Small intestine (tissue), 7 donors: ENCODE results near the gene BMI1. TPM values are rescaled to one million over a fixed set of nuclear protein-coding genes. Genes with fewer than 3 reads are reported as not detected.

Experiments
- DNase-seq, 2 donors: peaks; one replicate each; pipeline versions ENCODE4 v3.0.0 to v3.0.0-alpha.2; 2013
- FAIRE-seq: peaks from 2 replicates; lab custom pipeline; 2012; peaks lifted over from hg19 to GRCh38; lab: Jason Lieb, UNC
- H3K27ac ChIP-seq, 3 donors: one replicate each; pipeline ENCODE4 v1.5.1; 2013; ENCODE audit warnings: low read length in 2 of 3, mild to moderate bottlenecking in 2 of 3, control low read depth in 1 of 3, inconsistent platforms in 1 of 3, low read depth in 1 of 3, moderate library complexity in 1 of 3
- H3K27me3 ChIP-seq, 3 donors: one replicate each; pipeline ENCODE4 v1.6.1; 2013; ENCODE audit warnings: low read length in 3 of 3, inconsistent platforms in 1 of 3; ENCODE audit not compliant: control insufficient read depth in 3 of 3, insufficient read depth in 3 of 3
- H3K36me3 ChIP-seq, 3 donors: one replicate each; pipeline ENCODE4 v1.6.1; 2013; ENCODE audit warnings: low read length in 3 of 3, inconsistent platforms in 1 of 3, low read depth in 1 of 3, mild to moderate bottlenecking in 1 of 3, moderate library complexity in 1 of 3; ENCODE audit not compliant: control insufficient read depth in 3 of 3, insufficient read depth in 2 of 3
- H3K4me1 ChIP-seq, 3 donors: one replicate each; pipeline ENCODE4 v1.6.1; 2013; ENCODE audit warnings: low read length in 2 of 3, inconsistent platforms in 1 of 3, low read depth in 1 of 3, mild to moderate bottlenecking in 1 of 3, moderate library complexity in 1 of 3; ENCODE audit not compliant: control insufficient read depth in 3 of 3, insufficient read depth in 2 of 3
- H3K4me3 ChIP-seq, 3 donors: one replicate each; pipeline ENCODE4 v1.5.1; 2013; ENCODE audit warnings: low read length in 3 of 3, control low read depth in 1 of 3, inconsistent platforms in 1 of 3, low read depth in 1 of 3, mild to moderate bottlenecking in 1 of 3, moderate library complexity in 1 of 3
- H3K9me3 ChIP-seq, 2 donors: one replicate each; pipeline ENCODE4 v1.6.1; 2013; ENCODE audit warnings: low read depth in 1 of 2, low read length in 1 of 2; ENCODE audit not compliant: control insufficient read depth in 2 of 2, insufficient read depth in 1 of 2
- WGBS, 3 donors: extraction: QIAGEN DNeasy Blood & Tissue Kit; methylation state at CpG; one replicate each; pipeline ENCODE4 v1.1.7; 2013; 5-methylcytosine and 5-hydroxymethylcytosine counted together
- polyA plus RNA-seq, 4 donors: library from polyadenylated mRNA; stranded (reverse) in 3 of 4; unstranded in 1 of 4; fragments of 200-250 nt in 3 of 4; fragments of 120-200 nt in 1 of 4; gene quantifications; one replicate each; pipeline versions ENCODE4 v1.2.1 to v1.2.3, GENCODE V29; 2013
- donor health status: healthy with polysubstance abuse.
- donor health status: control.
- donor health status: control.
- donor health status: Bipolar disorder and iron deficiency.
- donor health status: healthy.

BMI1 gene
- polyA plus RNA-seq, 4 donors = 10.3 to 31.4 (median 19.6) TPM

- H3K27ac ChIP-seq = no peak overlapping the region
- H3K27me3 ChIP-seq = no peaks in the 10 kb centered on the region
- H3K9me3 ChIP-seq = no peaks in the 10 kb centered on the region
- no peaks in the 10 kb centered on the region for H3K36me3 ChIP-seq
- H3K4me3 ChIP-seq = no peak overlapping the region
- 89 to 95% (median 92%) methylated on average over 5 of the region's 5 CpGs for WGBS, 3 donors
- DNase-seq (no peak), FAIRE-seq (no peak)
- H3K4me1 ChIP-seq = no peaks in the 10 kb centered on the region
These were observed 43.7 kb downstream of the BMI1 start for GRCh38 chr10:22364407-22365140.

GRCh38 chr10:22365233-22365632 is 44.3 kb downstream of the BMI1 start:
- no peak for FAIRE-seq
- no peak for DNase-seq
- H3K9me3 ChIP-seq = no peaks in the 10 kb centered on the region
- 86 to 95% (median 94%) methylated on average over 1 of the region's 1 CpG for WGBS, 3 donors
- H3K27me3 ChIP-seq = no peaks in the 10 kb centered on the region
- no peaks in the 10 kb centered on the region for H3K36me3 ChIP-seq
- no peaks in the 10 kb centered on the region for H3K4me1 ChIP-seq
- no peak overlapping the region for H3K4me3 ChIP-seq
- no peak overlapping the region for H3K27ac ChIP-seq

- H3K36me3 ChIP-seq = no peaks in the 10 kb centered on the region
- FAIRE-seq = no peak
- H3K4me3 ChIP-seq = no peak overlapping the region
- H3K4me1 ChIP-seq = no peaks in the 10 kb centered on the region
- no peak overlapping the region for H3K27ac ChIP-seq
- DNase-seq = no peak
- 88 to 91% (median 88%) methylated on average over 4 of the region's 4 CpGs for WGBS, 3 donors
- no peaks in the 10 kb centered on the region for H3K27me3 ChIP-seq
- no peaks in the 10 kb centered on the region for H3K9me3 ChIP-seq
These were observed 44.9 kb downstream of the BMI1 start for GRCh38 chr10:22365644-22366434.

GRCh38 chr10:22366435-22366703 is 45.5 kb downstream of the BMI1 start:
- H3K27ac ChIP-seq = no peak overlapping the region
- no peaks in the 10 kb centered on the region for H3K27me3 ChIP-seq
- no peaks in the 10 kb centered on the region for H3K4me1 ChIP-seq
- H3K36me3 ChIP-seq = no peaks in the 10 kb centered on the region
- no peak for FAIRE-seq
- no peaks in the 10 kb centered on the region for H3K9me3 ChIP-seq
- no peak for DNase-seq
- H3K4me3 ChIP-seq = no peak overlapping the region

GRCh38 chr10:22366771-22367170 is 45.9 kb downstream of the BMI1 start:
- Histone ChIP-seq H3K4me1 (no peaks in the 10 kb centered on the region), H3K9me3 (no peaks in the 10 kb centered on the region), H3K4me3 (no peak overlapping the region), H3K27ac (no peak overlapping the region), H3K27me3 (no peaks in the 10 kb centered on the region), H3K36me3 (no peaks in the 10 kb centered on the region)
- DNase-seq = peak in 1 of 2 donors; percentile 35
- WGBS, 3 donors = 13 to 52% (median 42%) methylated on average over 2 of the region's 2 CpGs
- FAIRE-seq = no peak

GRCh38 chr10:22367471-22367870 is 46.6 kb downstream of the BMI1 start:
- Histone ChIP-seq H3K36me3 (no peaks in the 10 kb centered on the region), H3K27ac (no peak overlapping the region), H3K4me3 (no peak overlapping the region), H3K4me1 (no peaks in the 10 kb centered on the region), H3K27me3 (no peaks in the 10 kb centered on the region), H3K9me3 (no peaks in the 10 kb centered on the region)
- DNase-seq (no peak), FAIRE-seq (peak; percentile 10)
- WGBS, 3 donors = 51 to 75% (median 64%) methylated on average over 1 of the region's 1 CpG

GRCh38 chr10:22368402-22368801 is 47.5 kb downstream of the BMI1 start:
- 88 to 96% (median 88%) methylated on average over 4 of the region's 4 CpGs for WGBS, 3 donors

GRCh38 chr10:22368981-22369380 is 48.1 kb downstream of the BMI1 start:
- 38 to 72% (median 43%) methylated on average over 2 of the region's 2 CpGs for WGBS, 3 donors
- Histone ChIP-seq H3K4me3 (no peak overlapping the region), H3K4me1 (no peaks in the 10 kb centered on the region), H3K27me3 (no peaks in the 10 kb centered on the region), H3K27ac (no peak overlapping the region), H3K36me3 (no peaks in the 10 kb centered on the region), H3K9me3 (no peaks in the 10 kb centered on the region)
- DNase-seq (no peak), FAIRE-seq (no peak)

More at GRCh38 chr10:22368402-22368801, 47.5 kb downstream of the BMI1 start:
- Histone ChIP-seq H3K27ac (no peak overlapping the region), H3K36me3 (no peaks in the 10 kb centered on the region), H3K9me3 (no peaks in the 10 kb centered on the region), H3K4me1 (no peaks in the 10 kb centered on the region), H3K4me3 (no peak overlapping the region), H3K27me3 (no peaks in the 10 kb centered on the region)
- FAIRE-seq (no peak), DNase-seq (no peak)
